Measurements from ENCODE around the gene KCNE3. TPM values are rescaled to one million over a fixed set of nuclear protein-coding genes. Genes with fewer than 3 reads are reported as not detected.

The KCNE3 gene
- total RNA-seq, 6 donors from 2014 or later: 14.3 to 33.3 (median 20.0) TPM

- H3K4me1 ChIP-seq: peaks cover 2 to 8% (median 4%) of the 10 kb centered on the region in 4 donors
- DNase-seq (no peak), ATAC-seq (ENCODE audit: low FRiP score in 2 of 2) (peak in 1 of 2 donors; percentile 80)
- TF ChIP-seq POLR2AphosphoS5 (IDR thresholded peaks at IDR 0.05) (no peak), EP300 (IDR thresholded peaks at IDR 0.05) (no peak), CTCF (IDR thresholded peaks at IDR 0.05) (no peak), POLR2A (IDR thresholded peaks at IDR 0.05) (no peak)
- no peak overlapping the region for H3K4me3 ChIP-seq
- 66 to 71% methylated on average over 8 to 10 of the region's 10 CpGs for WGBS, 2 donors
- no peaks in the 10 kb centered on the region for H3K9me3 ChIP-seq
- no peaks in the 10 kb centered on the region for H3K36me3 ChIP-seq
- H3K27ac ChIP-seq: no peak overlapping the region
- no peaks in the 10 kb centered on the region for H3K27me3 ChIP-seq
These were observed 6.2 kb upstream of the KCNE3 start for GRCh38 chr11:74473382-74474173.

- Histone ChIP-seq H3K36me3 (no peaks in the 10 kb centered on the region), H3K27ac (no peak overlapping the region), H3K4me1 (peaks cover 13 to 25% (median 14%) of the 10 kb centered on the region in 4 donors), H3K4me3 (no peak overlapping the region), H3K9me3 (no peaks in the 10 kb centered on the region), H3K27me3 (no peaks in the 10 kb centered on the region)
- ATAC-seq (ENCODE audit: low FRiP score in 2 of 2) (no peak), DNase-seq (no peak)
- 71 to 72% methylated on average over 5 of the region's 5 CpGs for WGBS, 2 donors
- TF ChIP-seq POLR2AphosphoS5 (IDR thresholded peaks at IDR 0.05) (no peak), EP300 (IDR thresholded peaks at IDR 0.05) (no peak), CTCF (IDR thresholded peaks at IDR 0.05) (no peak), POLR2A (IDR thresholded peaks at IDR 0.05) (no peak)
These were observed 4.5 kb upstream of the KCNE3 start for GRCh38 chr11:74471668-74472429.

GRCh38 chr11:74471037-74471436 lies 3.7 kb upstream of the KCNE3 start:
- Histone ChIP-seq H3K9me3 (no peaks in the 10 kb centered on the region), H3K27ac (no peak overlapping the region), H3K27me3 (no peaks in the 10 kb centered on the region), H3K4me3 (no peak overlapping the region), H3K36me3 (no peaks in the 10 kb centered on the region), H3K4me1 (peaks cover 13 to 33% (median 21%) of the 10 kb centered on the region in 4 donors)
- WGBS, 2 donors: 88 to 94% methylated on average over 1 of the region's 1 CpG
- ATAC-seq (ENCODE audit: low FRiP score in 2 of 2): no peak
- TF ChIP-seq POLR2AphosphoS5 (IDR thresholded peaks at IDR 0.05): no peak
- no peak for TF ChIP-seq EP300 (IDR thresholded peaks at IDR 0.05)
- no peak for TF ChIP-seq CTCF (IDR thresholded peaks at IDR 0.05)
- no peak for TF ChIP-seq POLR2A (IDR thresholded peaks at IDR 0.05)
- DNase-seq: no peak

GRCh38 chr11:74470526-74470925 lies 3.2 kb upstream of the KCNE3 start:
- Histone ChIP-seq H3K4me1 (peaks cover 13 to 37% (median 23%) of the 10 kb centered on the region in 4 donors), H3K4me3 (no peak overlapping the region), H3K36me3 (no peaks in the 10 kb centered on the region), H3K27ac (no peak overlapping the region), H3K27me3 (no peaks in the 10 kb centered on the region), H3K9me3 (no peaks in the 10 kb centered on the region)
- no peak for ATAC-seq (ENCODE audit: low FRiP score in 2 of 2)
- DNase-seq: no peak
- 81 to 85% methylated on average over 2 of the region's 2 CpGs for WGBS, 2 donors
- TF ChIP-seq POLR2AphosphoS5 (IDR thresholded peaks at IDR 0.05) (no peak), CTCF (IDR thresholded peaks at IDR 0.05) (no peak), POLR2A (IDR thresholded peaks at IDR 0.05) (no peak), EP300 (IDR thresholded peaks at IDR 0.05) (no peak)
